GM10266 (cell line): Measurements from ENCODE around the gene KPNB1.

Source experiments
- DNase-seq: peaks from one replicate; pipeline ENCODE4 v3.0.0; 2012; ENCODE audit errors: extremely low spot score
- CTCF ChIP-seq: IDR thresholded peaks from 2 replicates; pipeline ENCODE4 v1.5.1; 2012; ENCODE audit warnings: mild to moderate bottlenecking, low read depth; ENCODE audit not compliant: control insufficient read depth, insufficient read depth; ENCODE audit errors: missing control alignments

Gene KPNB1

GRCh38 chr17:47703671-47704070 is 54.0 kb downstream of the KPNB1 start:
- TF ChIP-seq CTCF = no peak
- no peak for DNase-seq

GRCh38 chr17:47704116-47704515 is 54.4 kb downstream of the KPNB1 start:
- no peak for DNase-seq
- TF ChIP-seq CTCF = no peak

GRCh38 chr17:47704736-47705135 is 55.0 kb downstream of the KPNB1 start:
- DNase-seq = no peak
- no peak for TF ChIP-seq CTCF

DNA sequence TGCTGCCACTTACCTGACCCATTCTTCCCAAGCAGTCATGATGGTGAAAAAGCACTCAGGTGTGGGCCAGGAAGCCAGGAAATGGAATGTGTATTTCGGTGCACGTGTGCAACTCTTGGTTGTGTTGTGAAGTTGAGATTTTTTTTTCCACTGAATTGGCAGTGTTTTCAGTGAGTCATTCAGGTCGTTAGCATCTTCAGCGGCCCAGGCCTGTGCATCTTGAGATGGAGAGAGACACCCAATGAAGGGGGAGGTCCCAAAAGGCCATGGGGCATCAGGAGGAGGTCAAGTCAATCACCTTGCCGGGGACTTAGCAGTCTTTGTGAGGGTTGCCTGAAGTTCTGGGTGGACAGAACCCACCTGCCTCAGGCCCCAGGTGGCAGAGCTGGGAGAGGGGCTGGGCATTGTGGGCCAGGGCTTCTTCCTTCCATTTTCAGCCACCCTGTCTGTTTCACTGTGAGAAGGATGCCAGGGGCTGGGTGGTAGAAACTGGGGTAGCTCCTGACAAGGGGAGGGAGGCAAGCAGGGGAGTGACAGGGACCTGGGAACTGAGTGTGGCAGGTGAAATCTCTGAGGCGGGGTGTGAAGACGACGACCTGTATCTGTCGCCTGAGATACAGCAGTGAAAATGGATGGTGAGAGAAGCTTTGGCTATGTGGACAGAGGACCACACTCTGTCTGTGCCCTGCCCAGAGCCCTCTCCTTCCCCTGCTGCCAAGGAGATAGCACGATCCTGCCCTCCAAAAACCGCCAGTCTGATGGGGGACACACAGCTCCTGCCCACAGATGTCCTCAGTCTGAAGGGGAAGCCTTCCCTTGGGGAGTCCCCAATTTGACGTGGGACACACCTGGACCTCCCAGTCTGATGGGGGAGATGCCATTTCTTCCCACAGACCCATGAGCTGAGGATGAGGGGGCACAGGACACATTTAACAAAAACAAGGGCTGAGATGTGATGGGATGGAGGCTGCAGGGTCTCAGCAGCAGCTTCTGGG is 56.1 kb downstream of the KPNB1 start:
- no peak for TF ChIP-seq CTCF

DNA sequence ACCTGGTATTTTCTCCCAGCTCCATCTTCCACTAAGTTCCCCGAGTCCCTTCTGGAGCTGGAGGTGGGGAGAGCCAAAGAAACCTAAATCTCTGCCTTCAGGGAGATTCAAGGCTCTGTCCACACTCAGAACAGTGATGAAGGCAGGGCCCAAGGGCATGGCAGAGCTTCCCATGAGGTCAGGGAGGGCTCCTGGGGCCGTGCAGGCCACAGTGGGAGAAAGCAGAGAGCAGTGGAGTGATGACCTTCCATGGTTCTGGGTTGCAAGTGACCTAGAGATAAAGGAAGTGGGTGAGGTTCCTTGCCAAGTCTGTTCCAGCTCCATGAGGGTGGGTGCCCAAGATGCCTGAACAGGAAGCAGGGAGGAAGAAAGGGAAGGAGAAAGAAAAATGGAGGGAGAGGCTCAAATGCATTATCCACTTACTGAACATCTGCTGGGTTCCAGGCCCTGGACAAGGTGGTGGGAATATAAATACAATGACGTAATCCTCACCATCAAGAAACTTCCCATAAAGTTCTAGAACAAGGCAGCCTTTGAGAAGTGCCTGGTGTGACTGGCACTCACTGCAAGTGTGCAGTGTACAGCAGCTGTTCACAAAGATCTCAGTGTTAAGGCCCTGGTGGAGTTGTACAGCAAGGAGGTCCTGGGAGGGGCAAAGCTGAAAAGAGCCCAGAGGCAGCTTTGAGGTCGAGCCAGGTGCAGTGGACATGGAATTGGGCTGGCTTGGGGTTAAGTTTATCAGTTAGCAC is 57.5 kb downstream of the KPNB1 start:
- no peak for DNase-seq
- TF ChIP-seq CTCF = no peak

More for the DNA sequence above, 56.1 kb downstream of the KPNB1 start:
- DNase-seq = no peak

DNA sequence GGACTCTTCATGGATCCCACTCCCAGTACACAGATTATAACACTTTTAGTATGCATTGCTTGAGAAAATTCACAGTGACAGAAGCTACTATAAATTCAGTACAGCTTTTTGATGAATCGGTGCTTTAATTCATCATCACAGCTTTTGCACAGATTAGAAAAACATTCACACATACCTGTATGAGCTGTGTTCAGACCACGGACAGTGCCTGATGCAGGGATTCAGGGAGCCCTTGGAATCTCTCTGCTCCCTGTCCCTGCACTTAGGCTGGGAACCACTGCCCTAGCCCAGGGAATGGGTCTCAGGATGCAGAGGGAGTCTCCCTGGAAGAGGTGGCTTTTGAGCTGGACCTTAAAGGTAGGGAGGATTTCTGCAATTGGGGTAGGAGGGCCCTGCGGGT is 58.2 kb downstream of the KPNB1 start:
- DNase-seq = no peak
- TF ChIP-seq CTCF = no peak

GRCh38 chr17:47708312-47708863 is 58.7 kb downstream of the KPNB1 start:
- DNase-seq = no peak
- no peak for TF ChIP-seq CTCF
